ENCODE data around the gene ZNF343. TPM values are rescaled to one million over a fixed set of nuclear protein-coding genes. Genes with fewer than 3 reads are reported as not detected.

ZNF343 gene
- total RNA-seq = 1 to 10 TPM; 5.0 to 5.1 TPM
- polyA plus RNA-seq (2013, experiment 1 of 2) = 7.7 TPM
- 7.8 TPM for polyA plus RNA-seq (2013, experiment 2 of 2)
- 5.4 to 25.8 (median 17.1) reads per million in 172 experiments for total RNA-seq

DNA sequence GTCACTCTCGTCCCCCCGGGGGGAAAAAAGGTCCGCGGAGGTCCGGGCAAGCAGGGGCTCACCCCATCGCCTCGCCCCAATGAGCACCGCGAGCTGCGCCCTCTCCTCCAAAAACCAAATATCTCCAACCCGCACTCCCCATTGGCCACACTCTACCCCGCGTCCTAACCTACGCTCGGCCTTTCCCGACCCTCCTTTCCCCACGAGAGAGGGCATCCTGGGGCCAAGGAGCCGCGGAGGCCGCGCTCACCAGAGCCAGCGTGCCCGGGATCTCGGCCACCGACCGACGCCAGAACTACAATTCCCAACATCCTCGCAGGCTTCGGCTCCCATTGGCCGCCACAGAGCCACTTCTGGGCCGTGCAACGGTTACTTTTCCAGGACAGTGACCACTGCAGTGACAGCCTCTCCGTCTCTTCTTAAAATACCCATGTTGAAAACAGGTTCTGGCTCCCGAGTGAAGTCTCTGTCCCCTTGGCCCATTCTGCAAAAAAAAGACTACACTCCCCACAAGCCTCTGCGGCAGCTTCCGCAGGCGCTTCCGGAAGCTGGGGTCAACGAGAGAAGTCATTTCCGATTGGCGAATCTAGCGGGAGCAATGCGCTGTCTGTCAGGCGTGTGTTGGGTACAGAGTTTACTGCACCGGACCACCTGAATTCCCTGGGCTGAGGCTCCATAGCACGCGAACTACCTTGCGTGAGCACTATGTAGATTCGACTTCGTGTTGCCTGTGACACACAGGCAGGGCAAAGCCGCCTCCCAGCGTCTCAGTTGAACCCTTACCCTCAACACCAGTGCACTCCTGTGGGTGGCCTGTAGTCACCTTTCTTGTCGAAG, at the start of gene ZNF343:
TSS of gene ZNF343 (minus strand) at position 285 of the 837 bp plus-strand sequence. CDS start 15,020 bp downstream, outside the sequence.
- POLR2A ChIA-PET = interaction anchor here (0.6 to 3.6 kb wide), 7 partner anchors 13 to 155 kb away, joined by 3 to 38 read pairs (median 4); partner anchors contain the start of genes IDH3B, NOP56 and SNRPB

DNA sequence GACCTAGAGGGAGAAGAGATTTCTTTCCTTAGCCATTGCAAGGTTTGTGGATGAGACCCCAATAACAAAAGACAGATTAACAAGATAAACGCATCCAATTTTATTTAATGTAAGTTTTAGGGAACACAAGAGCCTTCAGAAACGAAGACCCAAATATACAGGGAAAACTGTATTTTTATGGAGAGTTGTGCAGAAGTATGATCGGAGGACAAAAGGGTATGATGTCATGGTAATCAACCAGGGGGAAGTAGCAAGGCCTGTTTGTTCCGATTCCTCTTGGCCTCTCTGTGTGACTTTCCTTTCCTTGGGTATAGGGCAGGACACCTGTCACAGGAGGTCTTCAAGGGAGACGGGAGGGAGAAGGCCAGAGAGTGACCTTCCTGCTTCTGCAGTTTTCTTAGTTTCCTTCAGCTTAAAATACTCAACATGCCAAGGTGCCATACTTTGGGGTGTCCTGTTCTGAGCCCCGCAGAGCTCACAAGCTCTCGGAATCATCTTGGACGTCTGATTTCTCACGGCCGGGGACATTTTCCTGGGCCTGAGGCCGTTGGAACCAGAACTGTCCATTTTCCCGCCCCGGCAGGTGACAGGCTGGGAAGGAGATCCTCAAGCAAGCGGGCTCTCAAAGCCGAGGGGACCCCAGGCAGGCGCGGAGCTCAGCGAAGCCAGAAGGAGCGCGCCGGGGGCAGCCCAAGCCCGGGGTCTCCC, 49.3 kb upstream of the ZNF343 start:
- TF ChIP-seq, protein P1, sequence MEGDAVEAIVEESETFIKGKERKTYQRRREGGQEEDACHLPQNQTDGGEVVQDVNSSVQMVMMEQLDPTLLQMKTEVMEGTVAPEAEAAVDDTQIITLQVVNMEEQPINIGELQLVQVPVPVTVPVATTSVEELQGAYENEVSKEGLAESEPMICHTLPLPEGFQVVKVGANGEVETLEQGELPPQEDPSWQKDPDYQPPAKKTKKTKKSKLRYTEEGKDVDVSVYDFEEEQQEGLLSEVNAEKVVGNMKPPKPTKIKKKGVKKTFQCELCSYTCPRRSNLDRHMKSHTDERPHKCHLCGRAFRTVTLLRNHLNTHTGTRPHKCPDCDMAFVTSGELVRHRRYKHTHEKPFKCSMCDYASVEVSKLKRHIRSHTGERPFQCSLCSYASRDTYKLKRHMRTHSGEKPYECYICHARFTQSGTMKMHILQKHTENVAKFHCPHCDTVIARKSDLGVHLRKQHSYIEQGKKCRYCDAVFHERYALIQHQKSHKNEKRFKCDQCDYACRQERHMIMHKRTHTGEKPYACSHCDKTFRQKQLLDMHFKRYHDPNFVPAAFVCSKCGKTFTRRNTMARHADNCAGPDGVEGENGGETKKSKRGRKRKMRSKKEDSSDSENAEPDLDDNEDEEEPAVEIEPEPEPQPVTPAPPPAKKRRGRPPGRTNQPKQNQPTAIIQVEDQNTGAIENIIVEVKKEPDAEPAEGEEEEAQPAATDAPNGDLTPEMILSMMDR (IDR thresholded peaks at IDR 0.05) = no peak
- H3K36me3 ChIP-seq (ENCODE audit: insufficient read depth, low read length) = no peaks in the 10 kb centered on the region
- ChIA-PET CTCF (no interaction called here), POLR2A (no interaction called here)
- H3K27me3 ChIP-seq (ENCODE audit: control insufficient read depth in 1 of 2, insufficient read depth in 2 of 2, low read length in 2 of 2) = peaks cover 39 to 42% of the 10 kb centered on the region in 2 experiments
- H3K27ac ChIP-seq (ENCODE audit: low read depth in 1 of 2, low read length in 2 of 2) = no peak overlapping the region
- Mint-ChIP-seq H3K27me3 (peaks cover 75% of the 10 kb centered on the region), H3K4me3 (no peak overlapping the region), H3K9me3 (no peaks in the 10 kb centered on the region), H3K4me1 (ENCODE audit: low read depth) (no peaks in the 10 kb centered on the region), H3K36me3 (ENCODE audit: low read depth) (no peaks in the 10 kb centered on the region), H3K27ac (no peak overlapping the region)
- H3K4me3 ChIP-seq (ENCODE audit: low read length) = no peak overlapping the region
- H3K4me1 ChIP-seq (ENCODE audit: insufficient read depth, low read length) = peaks cover 10% of the 10 kb centered on the region
- intact Hi-C loops (cut with DNase I, micrococcal nuclease) = no loop called here
- ATAC-seq (ENCODE audit: poor library complexity) (no peak), DNase-seq (no peak)
- peaks cover 0 to 4% of the 10 kb centered on the region in 2 experiments for H3K9me3 ChIP-seq (ENCODE audit: control insufficient read depth in 1 of 2, insufficient read depth in 1 of 2, low read length in 2 of 2)

More for the DNA sequence above, at the start of gene ZNF343:
- peaks cover 25% of the 10 kb centered on the region for H3K27me3 Mint-ChIP-seq
- no peaks in the 10 kb centered on the region for H3K9me3 Mint-ChIP-seq
- H3K27ac Mint-ChIP-seq = peak within 1 kb of the TSS; percentile 81
- TF ChIP-seq, protein P1 (IDR thresholded peaks at IDR 0.05) = no peak
- peak within 1 kb of the TSS; percentile 99 for H3K4me3 Mint-ChIP-seq
- Histone ChIP-seq H3K9me3 (ENCODE audit: control insufficient read depth in 1 of 2, insufficient read depth in 1 of 2, low read length in 2 of 2) (no peaks in the 10 kb centered on the region), H3K4me1 (ENCODE audit: insufficient read depth, low read length) (peaks cover 21% of the 10 kb centered on the region), H3K36me3 (ENCODE audit: insufficient read depth, low read length) (no peaks in the 10 kb centered on the region), H3K4me3 (ENCODE audit: low read length) (peak within 1 kb of the TSS; percentile 90), H3K27me3 (ENCODE audit: control insufficient read depth in 1 of 2, insufficient read depth in 2 of 2, low read length in 2 of 2) (peaks cover 0 to 13% of the 10 kb centered on the region in 2 experiments), H3K27ac (ENCODE audit: low read depth in 1 of 2, low read length in 2 of 2) (peak within 1 kb of the TSS in 1 of 2 donors; percentile 72)
- peaks cover 29% of the 10 kb centered on the region for H3K4me1 Mint-ChIP-seq (ENCODE audit: low read depth)
- DNase-seq = peak; percentile 58 to 89 (median 71)
- CTCF ChIA-PET = interaction anchor here (2.8 to 3.3 kb wide), 2 partner anchors 13 to 15 kb away, joined by 23 to 26 read pairs; no protein-coding TSS in a partner anchor
- intact Hi-C loops (cut with DNase I, micrococcal nuclease) = loop anchor here (1.0 to 2.0 kb wide), 3 partner anchors 16 to 406 kb away; partner anchors contain the start of gene SNRPB (in 2 of the 2)
- peaks cover 7% of the 10 kb centered on the region for H3K36me3 Mint-ChIP-seq (ENCODE audit: low read depth)
- ATAC-seq (ENCODE audit: poor library complexity) = peak; percentile 94

DNA sequence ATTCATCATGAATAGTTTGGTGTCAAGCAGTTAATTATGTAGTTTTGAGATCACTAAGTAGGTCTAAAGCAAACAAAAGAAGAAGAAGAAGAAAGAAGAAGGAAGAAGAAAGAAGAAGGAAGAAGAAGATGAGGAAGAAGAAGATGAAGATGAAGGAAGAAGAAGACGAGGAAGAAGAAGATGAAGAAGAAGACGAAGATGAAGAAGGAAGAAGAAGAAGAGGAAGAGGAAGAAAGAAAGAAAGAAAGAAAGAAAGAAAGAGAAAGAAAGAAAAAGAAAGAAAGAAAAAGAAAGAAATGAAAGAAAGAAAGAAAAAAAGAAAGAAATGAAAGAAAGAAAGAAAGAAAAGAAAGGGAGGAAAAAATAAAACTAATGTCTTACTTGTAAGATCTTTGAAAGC, 36.9 kb upstream of the ZNF343 start:
- Histone ChIP-seq H3K4me3 (ENCODE audit: low read length) (no peak overlapping the region), H3K36me3 (ENCODE audit: insufficient read depth, low read length) (no peaks in the 10 kb centered on the region), H3K27ac (ENCODE audit: low read depth in 1 of 2, low read length in 2 of 2) (no peak overlapping the region), H3K4me1 (ENCODE audit: insufficient read depth, low read length) (no peaks in the 10 kb centered on the region), H3K27me3 (ENCODE audit: control insufficient read depth in 1 of 2, insufficient read depth in 2 of 2, low read length in 2 of 2) (peaks cover 14 to 20% of the 10 kb centered on the region in 2 experiments), H3K9me3 (ENCODE audit: control insufficient read depth in 1 of 2, insufficient read depth in 1 of 2, low read length in 2 of 2) (no peaks in the 10 kb centered on the region)
- Mint-ChIP-seq H3K4me1 (ENCODE audit: low read depth) (no peaks in the 10 kb centered on the region), H3K4me3 (no peak overlapping the region), H3K27me3 (peaks cover 42% of the 10 kb centered on the region), H3K36me3 (ENCODE audit: low read depth) (no peaks in the 10 kb centered on the region), H3K27ac (no peak overlapping the region), H3K9me3 (no peaks in the 10 kb centered on the region)
- ChIA-PET POLR2A (no interaction called here), CTCF (no interaction called here)
- ATAC-seq (ENCODE audit: poor library complexity) (no peak), DNase-seq (no peak)
- TF ChIP-seq, protein P1 (IDR thresholded peaks at IDR 0.05) = no peak
- intact Hi-C loops (cut with DNase I, micrococcal nuclease) = no loop called here

Data from CD4-positive, alpha-beta T cell (primary cell).